Endothelial cell of umbilical vein (primary cell): ENCODE data around the gene DAPK2. TPM values are rescaled to one million over a fixed set of nuclear protein-coding genes. Genes with fewer than 3 reads are reported as not detected.

Experiments used
- BruUV-seq: library from RNA; stranded (reverse); fragments of 400-500 nt; replicated peaks from 2 replicates; lab custom pipeline; 2021; lab: Mats Ljungman, UMichigan
- CTCF ChIA-PET: fragments of 300-600, 350-600 bp; sonication (Branson Sonifier 250); formaldehyde crosslinking; loops from one replicate; lab custom pipeline; 2021; ENCODE audit warnings: antibody characterized with exemption, inconsistent platforms; lab: Charles Lee
- POLR2A ChIA-PET: fragments of 300-600, 350-600 bp; sonication (Branson Sonifier 250); formaldehyde crosslinking; loops from one replicate; lab custom pipeline; 2021; ENCODE audit warnings: antibody characterized with exemption, inconsistent platforms; lab: Charles Lee
- DNase-seq: peaks from one replicate; pipeline ENCODE4 v3.0.0-alpha.2; 2011; ENCODE audit warnings: low read depth, low spot score
- FAIRE-seq: peaks from 2 replicates; lab custom pipeline; 2011; peaks lifted over from hg19 to GRCh38; lab: Jason Lieb, UNC
- H2AFZ ChIP-seq: 2 replicates; pipeline ENCODE4 v1.6.0; 2012; ENCODE audit warnings: low read depth, low read length, control low read depth, inconsistent platforms
- H3K27ac ChIP-seq: 2 replicates; pipeline ENCODE4 v1.5.1; 2011; ENCODE audit warnings: low read depth, mild to moderate bottlenecking, control low read depth, low read length, moderate library complexity; ENCODE audit not compliant: insufficient read depth
- H3K27me3 ChIP-seq, 2 experiments: 2 replicates each; pipeline versions ENCODE4 v1.6.0 to v1.6.1; 2011; ENCODE audit warnings: low read length in 2 of 2, mixed read lengths in 1 of 2; ENCODE audit not compliant: control insufficient read depth in 2 of 2, insufficient read depth in 2 of 2
- H3K36me3 ChIP-seq, 2 experiments: 2 replicates in 1 of 2; 3 replicates in 1 of 2; pipeline ENCODE4 v1.5.1; 2011; ENCODE audit warnings: low read length in 2 of 2, mild to moderate bottlenecking in 1 of 2, moderate library complexity in 1 of 2; ENCODE audit not compliant: control insufficient read depth in 2 of 2, insufficient read depth in 2 of 2; ENCODE audit errors: extremely low read depth in 1 of 2
- H3K4me1 ChIP-seq: 3 replicates; pipeline ENCODE4 v1.5.1; 2011; ENCODE audit warnings: mild to moderate bottlenecking, low read length; ENCODE audit not compliant: control insufficient read depth, insufficient read depth; ENCODE audit errors: extremely low read depth
- H3K4me2 ChIP-seq: 2 replicates; pipeline ENCODE4 v1.6.1; 2011; ENCODE audit warnings: low read length, control low read depth, mixed read lengths; ENCODE audit not compliant: insufficient read depth
- H3K4me3 ChIP-seq, 3 experiments: fragments of 200-600 bp in 1 of 3; sonication (generic), shearing (Covaris generic) in 1 of 3; replicated peaks in 1 of 3; 2 replicates each; pipeline ENCODE4 v1.5.1; 2011 to 2016; ENCODE audit warnings: control low read depth in 3 of 3, low read length in 3 of 3, mild to moderate bottlenecking in 2 of 3, inconsistent platforms in 1 of 3, low read depth in 1 of 3, moderate library complexity in 1 of 3; ENCODE audit not compliant: insufficient read depth in 1 of 3
- H3K79me2 ChIP-seq: 2 replicates; pipeline ENCODE4 v1.6.0; 2012; ENCODE audit warnings: low read length, inconsistent platforms; ENCODE audit not compliant: control insufficient read depth, insufficient read depth
- H3K9ac ChIP-seq: replicated peaks from 2 replicates; pipeline ENCODE3; 2011; ENCODE audit warnings: low read length, control low read depth; ENCODE audit not compliant: insufficient read depth; ENCODE audit errors: extremely low read depth
- H3K9me1 ChIP-seq: replicated peaks from 3 replicates; pipeline ENCODE4 v1.6.0; 2011; ENCODE audit warnings: mild to moderate bottlenecking, low read length; ENCODE audit not compliant: control insufficient read depth, insufficient read depth; ENCODE audit errors: extremely low read depth
- H3K9me3 ChIP-seq: replicated peaks from 2 replicates; pipeline ENCODE4 v1.5.1; 2012; ENCODE audit warnings: low read length, inconsistent platforms; ENCODE audit not compliant: control insufficient read depth, insufficient read depth
- H4K20me1 ChIP-seq: replicated peaks from 2 replicates; pipeline ENCODE3; 2011; ENCODE audit warnings: mild to moderate bottlenecking, low read length; ENCODE audit not compliant: control insufficient read depth, insufficient read depth; ENCODE audit errors: extremely low read depth
- CTCF ChIP-seq, 2 donors: IDR thresholded peaks; 1 replicate in 1 of 2; 2 replicates in 1 of 2; pipeline ENCODE4 v1.5.1; 2011; ENCODE audit warnings: low read length in 2 of 2, mild to moderate bottlenecking in 2 of 2, moderate library complexity in 2 of 2, control low read depth in 1 of 2, inconsistent platforms in 1 of 2, low read depth in 1 of 2; ENCODE audit not compliant: insufficient read depth in 1 of 2; ENCODE audit errors: extremely low read depth in 1 of 2
- EZH2 ChIP-seq: IDR thresholded peaks from 2 replicates; pipeline ENCODE4 v1.6.1; 2012; ENCODE audit warnings: borderline replicate concordance, low read depth, mild to moderate bottlenecking, moderate library complexity, low read length, inconsistent platforms; ENCODE audit not compliant: severe bottlenecking
- FOS ChIP-seq: IDR thresholded peaks from 2 replicates; pipeline ENCODE4 v1.6.1; 2011; ENCODE audit warnings: mild to moderate bottlenecking, low read length, moderate library complexity, borderline replicate concordance; ENCODE audit not compliant: insufficient read depth
- GATA2 ChIP-seq: IDR thresholded peaks from 2 replicates; pipeline ENCODE4 v1.7.0; 2011; ENCODE audit warnings: low read depth, mild to moderate bottlenecking, moderate library complexity, mixed read lengths, low read length; ENCODE audit not compliant: insufficient read length, insufficient read depth
- JUN ChIP-seq: IDR thresholded peaks from 2 replicates; pipeline ENCODE4 v1.6.1; 2011; ENCODE audit warnings: borderline replicate concordance, low read depth; ENCODE audit not compliant: insufficient read length, insufficient read depth
- MAX ChIP-seq: IDR thresholded peaks from 2 replicates; pipeline ENCODE4 v1.6.1; 2011; ENCODE audit not compliant: insufficient read depth, insufficient read length
- MYC ChIP-seq: IDR thresholded peaks from one replicate; pipeline ENCODE4 v1.6.1; 2011; ENCODE audit warnings: mild to moderate bottlenecking, low read depth, low read length
- POLR2A ChIP-seq: IDR thresholded peaks from 2 replicates; pipeline ENCODE4 v1.6.1; 2012; ENCODE audit warnings: low read depth, mild to moderate bottlenecking, control low read depth, low read length
- POLR2AphosphoS5 ChIP-seq: IDR thresholded peaks from 2 replicates; pipeline ENCODE4 v1.6.1; 2012; ENCODE audit warnings: low read depth, mild to moderate bottlenecking, control low read depth, low read length, moderate library complexity; ENCODE audit not compliant: insufficient read depth
- dilution Hi-C: fragments of 300-500 bp; cut with MboI; formaldehyde crosslinking; loops from one replicate; pipeline ENCODE4 v1.15.0; 2019; ENCODE audit warnings: low sequenced_read_pairs; ENCODE audit not compliant: extremely low pct_ligation_motif_present
- intact Hi-C: fragments of 100-400 bp; cut with micrococcal nuclease; formaldehyde crosslinking; loops from one replicate; pipeline ENCODE4 v1.10.0; 2022
- polyA plus RNA-seq, 4 experiments: library from polyadenylated mRNA; depleted of rRNA in 3 of 4; stranded (reverse) in 3 of 4; unstranded in 1 of 4; fragments of >200 nt; gene quantifications; 2 replicates each; pipeline versions ENCODE4 v1.2.1 to v1.2.3, GENCODE V29; 2011 to 2012; ENCODE audit warnings: missing spikeins in 1 of 4
- total RNA-seq: library from RNA; stranded (reverse); gene quantifications from 2 replicates; pipeline ENCODE4 v1.2.3, GENCODE V29; 2021

DAPK2 gene
- total and polyA plus RNA-seq, 2 donors (not counting 3 experiments of a cell fraction or from before 2014, with no cell fraction given), result 2.8 to 6.7 TPM

GRCh38 chr15:63879995-63880394 lies 166.3 kb downstream of the DAPK2 start:
- Histone ChIP-seq H4K20me1 (no peaks in the 10 kb centered on the region), H3K36me3 (no peaks in the 10 kb centered on the region), H3K9me1 (no peaks in the 10 kb centered on the region), H3K79me2 (no peaks in the 10 kb centered on the region), H3K27me3 (no peaks in the 10 kb centered on the region), H3K27ac (no peak overlapping the region), H3K9ac (no peak overlapping the region), H3K4me2 (no peak overlapping the region), H3K9me3 (no peaks in the 10 kb centered on the region), H2AFZ (no peak overlapping the region), H3K4me3 (no peak overlapping the region), H3K4me1 (peaks cover 5% of the 10 kb centered on the region)
- ChIA-PET CTCF (interaction anchor here (1.2 to 2.6 kb wide), 3 partner anchors 10 to 159 kb away, joined by 3 to 15 read pairs (median 3); no protein-coding TSS in a partner anchor), POLR2A (no interaction called here)
- TF ChIP-seq CTCF (IDR thresholded peaks at IDR 0.05; ENCODE audit: extremely low read depth in 1 of 2, insufficient read depth in 1 of 2, low read depth in 1 of 2, low read length in 2 of 2) (no peak), FOS (no peak), MAX (no peak), EZH2 (no peak), MYC (no peak), GATA2 (no peak), POLR2A (no peak), POLR2AphosphoS5 (no peak), JUN (no peak)
- BruUV-seq, result no TSS peak
- dilution Hi-C loops (no loop called here), intact Hi-C loops (no loop called here)
- FAIRE-seq, result no peak
- DNase-seq, result no peak
